ENCODE data around the gene FAM72D.
"Not testable (repeated sequence)": the region's sequence is repeated elsewhere in the genome, so short reads cannot be mapped to it uniquely, and the experiment has no call there.

- not testable (repeated sequence) for TF ChIP-seq CBX8 (IDR thresholded peaks at IDR 0.05; ENCODE audit: borderline replicate concordance, low read depth, low read length); CTCF (IDR thresholded peaks at IDR 0.05; ENCODE audit: control extremely low read depth in 1 of 3, insufficient read depth in 1 of 3, low read depth in 1 of 3, low read length in 3 of 3); POLR2A (IDR thresholded peaks at IDR 0.05; ENCODE audit: control extremely low read depth in 1 of 2, low read depth in 2 of 2, low read length in 2 of 2); CEBPB (IDR thresholded peaks at IDR 0.05; ENCODE audit: low read depth, low read length); MAX (IDR thresholded peaks at IDR 0.05); SRF (IDR thresholded peaks at IDR 0.05; ENCODE audit: low read depth, low read length)
Observed at GRCh38 chr1:145063285-145063684, 32.5 kb upstream of the FAM72D start.
